NB4 (cell line): ENCODE measurements around the gene MTMR2.

Experiments used
- MYC ChIP-seq: IDR thresholded peaks from 2 replicates; pipeline ENCODE4 v1.6.1; 2011; ENCODE audit warnings: low read depth, low read length
- POLR2A ChIP-seq: IDR thresholded peaks from 2 replicates; pipeline ENCODE4 v1.6.1; 2011; ENCODE audit warnings: mild to moderate bottlenecking; ENCODE audit not compliant: insufficient read length; ENCODE audit errors: extremely low read depth
- TF ChIP-seq, protein P1 (sequence below): IDR thresholded peaks from one replicate; pipeline ENCODE4 v1.5.1; 2012; ENCODE audit warnings: low read depth, low read length

DNA sequence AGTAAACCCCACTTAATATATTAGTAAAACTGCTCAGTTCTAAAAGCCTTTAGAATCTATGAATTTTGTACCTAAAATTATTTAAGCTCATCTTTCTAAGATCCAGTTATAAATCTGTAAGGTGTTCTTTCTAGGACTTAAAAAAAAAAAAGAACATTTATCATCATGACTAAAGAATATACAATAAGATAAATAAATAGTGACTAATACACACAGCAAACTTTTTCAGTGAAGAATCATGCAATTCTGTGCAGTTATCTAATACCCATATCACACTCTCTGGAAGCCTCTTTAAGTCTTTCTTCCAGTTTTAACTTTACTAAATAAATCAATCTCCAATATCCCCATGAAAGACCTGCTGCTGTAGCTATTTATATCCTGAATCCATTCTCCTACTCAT is 73.8 kb downstream of the MTMR2 start:
- no peak for TF ChIP-seq POLR2A
- TF ChIP-seq, protein P1, sequence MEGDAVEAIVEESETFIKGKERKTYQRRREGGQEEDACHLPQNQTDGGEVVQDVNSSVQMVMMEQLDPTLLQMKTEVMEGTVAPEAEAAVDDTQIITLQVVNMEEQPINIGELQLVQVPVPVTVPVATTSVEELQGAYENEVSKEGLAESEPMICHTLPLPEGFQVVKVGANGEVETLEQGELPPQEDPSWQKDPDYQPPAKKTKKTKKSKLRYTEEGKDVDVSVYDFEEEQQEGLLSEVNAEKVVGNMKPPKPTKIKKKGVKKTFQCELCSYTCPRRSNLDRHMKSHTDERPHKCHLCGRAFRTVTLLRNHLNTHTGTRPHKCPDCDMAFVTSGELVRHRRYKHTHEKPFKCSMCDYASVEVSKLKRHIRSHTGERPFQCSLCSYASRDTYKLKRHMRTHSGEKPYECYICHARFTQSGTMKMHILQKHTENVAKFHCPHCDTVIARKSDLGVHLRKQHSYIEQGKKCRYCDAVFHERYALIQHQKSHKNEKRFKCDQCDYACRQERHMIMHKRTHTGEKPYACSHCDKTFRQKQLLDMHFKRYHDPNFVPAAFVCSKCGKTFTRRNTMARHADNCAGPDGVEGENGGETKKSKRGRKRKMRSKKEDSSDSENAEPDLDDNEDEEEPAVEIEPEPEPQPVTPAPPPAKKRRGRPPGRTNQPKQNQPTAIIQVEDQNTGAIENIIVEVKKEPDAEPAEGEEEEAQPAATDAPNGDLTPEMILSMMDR: no peak
- TF ChIP-seq MYC: no peak
